ENCODE measurements around the gene PLG. TPM values are rescaled to one million over a fixed set of nuclear protein-coding genes. Genes with fewer than 3 reads are reported as not detected.

PLG gene
- polyA plus RNA-seq, 1 donor, result 2.3 TPM

Other genes starting within 250 kb of the PLG start
- gene LPA, start 38.0 kb upstream of the PLG start, polyA plus RNA-seq (ENCODE audit: insufficient read length), result not detected